ENCODE measurements around the gene TCEA3.

DNA sequence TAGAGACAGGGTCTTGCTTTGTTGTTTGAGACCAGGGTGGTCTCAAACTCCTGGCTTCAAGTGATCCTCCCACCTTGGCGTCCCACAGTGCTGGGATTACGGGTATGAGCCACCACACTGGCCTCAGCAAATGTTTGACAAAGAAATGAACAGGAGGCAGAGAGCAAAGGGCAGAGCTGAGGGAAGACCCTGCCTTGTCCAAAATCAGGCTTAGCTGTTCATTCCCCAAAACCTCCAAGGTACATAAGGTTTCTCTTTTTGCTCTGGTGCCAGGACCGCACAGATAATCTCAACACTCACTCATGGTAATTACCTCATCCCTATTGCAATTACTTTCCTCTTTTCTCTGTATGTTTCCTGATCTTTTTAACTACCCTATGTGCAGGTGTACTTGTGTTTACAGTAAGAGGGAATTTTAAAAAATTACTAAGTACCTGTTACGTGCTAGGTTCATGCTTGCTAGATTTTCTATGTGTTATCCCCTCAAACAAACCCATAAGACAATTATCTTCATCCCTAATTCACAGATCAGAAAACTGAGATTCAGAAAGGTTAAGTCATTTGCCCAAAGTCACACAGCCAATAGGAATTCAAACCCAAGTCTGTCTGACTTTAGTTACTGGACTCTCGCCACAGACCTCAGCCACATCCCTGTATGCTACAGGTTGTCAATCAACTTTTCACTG is 47.9 kb upstream of the TCEA3 start:
- no peak for TF ChIP-seq CTCF (IDR thresholded peaks at IDR 0.05)
- no peak for TF ChIP-seq ZNF232 (CRISPR knock-in tag; IDR thresholded peaks at IDR 0.05)
- no peak for TF ChIP-seq TP53 (CRISPR knock-in tag; IDR thresholded peaks at IDR 0.05)
- TF ChIP-seq HMGXB4 (CRISPR knock-in tag; IDR thresholded peaks at IDR 0.05) = no peak
- no peak for TF ChIP-seq ZBTB21 (CRISPR knock-in tag; IDR thresholded peaks at IDR 0.05; ENCODE audit: borderline replicate concordance)
- no peak for TF ChIP-seq E2F5 (CRISPR knock-in tag; IDR thresholded peaks at IDR 0.05)
- no peak for TF ChIP-seq ZNF317 (CRISPR knock-in tag; IDR thresholded peaks at IDR 0.05; ENCODE audit: borderline replicate concordance, low read depth)
- no peak for TF ChIP-seq FOXJ3 (CRISPR knock-in tag; IDR thresholded peaks at IDR 0.05; ENCODE audit: borderline replicate concordance)
- TF ChIP-seq TCF7 (CRISPR knock-in tag; IDR thresholded peaks at IDR 0.05; ENCODE audit: low read depth) = no peak
- no peak for TF ChIP-seq MAX (CRISPR knock-in tag; IDR thresholded peaks at IDR 0.05)
- no peak for TF ChIP-seq SP1 (CRISPR knock-in tag; conservative IDR thresholded peaks at IDR 0.05)
- TF ChIP-seq NR2C2 (CRISPR knock-in tag; IDR thresholded peaks at IDR 0.05) = no peak
- no peak for TF ChIP-seq ZNF263 (CRISPR knock-in tag; IDR thresholded peaks at IDR 0.05; ENCODE audit: low read depth)
